ENCODE results near the gene P2RY6. TPM values are rescaled to one million over a fixed set of nuclear protein-coding genes. Genes with fewer than 3 reads are reported as not detected.

P2RY6 gene
- total RNA-seq, 2 experiments from 2014 or later = not detected

GRCh38 chr11:73308003-73308960 lies 36.1 kb downstream of the P2RY6 start, which contains the start of gene ARHGEF17:
ARHGEF17 (plus strand) TSS chr11:73308276; CDS start chr11:73308639, 363 bp downstream.
- no peaks in the 10 kb centered on the region for H3K36me3 Mint-ChIP-seq
- peak within 1 kb of the TSS; percentile 44 for H3K27ac Mint-ChIP-seq
- DNase-seq = peak; percentile 46
- H3K9me3 Mint-ChIP-seq (ENCODE audit: low read depth) = no peaks in the 10 kb centered on the region
- H3K4me1 Mint-ChIP-seq = peaks cover 6% of the 10 kb centered on the region
- peaks cover 31% of the 10 kb centered on the region for H3K27me3 Mint-ChIP-seq
- H3K4me3 Mint-ChIP-seq = peak within 1 kb of the TSS; percentile 74
- CTCF ChIA-PET = interaction anchor here (0.6 to 17.2 kb wide), 23 partner anchors 8 to 318 kb away, joined by 3 to 190 read pairs (median 4); no protein-coding TSS in a partner anchor
- peak; percentile 26 for ATAC-seq

- H3K4me3 Mint-ChIP-seq = no peak overlapping the region
- H3K27me3 Mint-ChIP-seq = peaks cover 28% of the 10 kb centered on the region
- no peaks in the 10 kb centered on the region for H3K9me3 Mint-ChIP-seq (ENCODE audit: low read depth)
- H3K36me3 Mint-ChIP-seq = no peaks in the 10 kb centered on the region
- H3K27ac Mint-ChIP-seq = no peak overlapping the region
- ATAC-seq (no peak), DNase-seq (no peak)
- CTCF ChIA-PET = interaction anchor here (0.8 to 17.2 kb wide), 10 partner anchors 9 to 56 kb away, joined by 3 to 190 read pairs (median 4); no protein-coding TSS in a partner anchor
- peaks cover 15% of the 10 kb centered on the region for H3K4me1 Mint-ChIP-seq
These were observed 37.1 kb downstream of the P2RY6 start for GRCh38 chr11:73308961-73309919.

DNA sequence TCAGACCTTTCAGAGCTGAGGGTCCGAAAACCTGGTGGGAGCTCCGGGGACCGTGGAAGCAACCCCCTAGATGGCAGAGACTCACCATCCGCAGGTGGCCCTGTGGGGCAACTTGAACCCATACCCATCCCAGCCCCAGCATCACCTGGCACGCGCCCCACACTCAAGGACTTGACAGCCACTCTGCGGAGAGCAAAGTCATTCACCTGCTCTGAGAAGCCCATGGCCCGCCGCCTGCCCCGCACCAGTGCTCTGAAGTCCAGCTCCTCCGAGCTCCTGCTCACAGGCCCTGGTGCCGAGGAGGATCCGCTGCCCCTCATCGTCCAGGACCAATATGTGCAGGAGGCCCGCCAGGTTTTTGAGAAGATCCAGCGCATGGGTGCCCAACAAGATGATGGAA lies 37.9 kb downstream of the P2RY6 start:
- Mint-ChIP-seq H3K27ac (no peak overlapping the region), H3K9me3 (ENCODE audit: low read depth) (no peaks in the 10 kb centered on the region), H3K4me1 (peaks cover 22% of the 10 kb centered on the region), H3K27me3 (peaks cover 24% of the 10 kb centered on the region), H3K36me3 (no peaks in the 10 kb centered on the region), H3K4me3 (no peak overlapping the region)
- no peak for ATAC-seq
- DNase-seq = no peak
- CTCF ChIA-PET = interaction anchor here (4.4 to 17.2 kb wide), 3 partner anchors 14 to 39 kb away, joined by 34 to 190 read pairs (median 41); no protein-coding TSS in a partner anchor

- Mint-ChIP-seq H3K36me3 (no peaks in the 10 kb centered on the region), H3K4me1 (peaks cover 22% of the 10 kb centered on the region), H3K9me3 (ENCODE audit: low read depth) (no peaks in the 10 kb centered on the region), H3K27ac (no peak overlapping the region), H3K4me3 (no peak overlapping the region), H3K27me3 (peaks cover 19% of the 10 kb centered on the region)
- DNase-seq (no peak), ATAC-seq (no peak)
- CTCF ChIA-PET = interaction anchor here (17.2 kb wide), 1 partner anchor 25 kb away, joined by 190 read pairs; no protein-coding TSS in a partner anchor
These were observed 38.7 kb downstream of the P2RY6 start for GRCh38 chr11:73310661-73311393.

DNA sequence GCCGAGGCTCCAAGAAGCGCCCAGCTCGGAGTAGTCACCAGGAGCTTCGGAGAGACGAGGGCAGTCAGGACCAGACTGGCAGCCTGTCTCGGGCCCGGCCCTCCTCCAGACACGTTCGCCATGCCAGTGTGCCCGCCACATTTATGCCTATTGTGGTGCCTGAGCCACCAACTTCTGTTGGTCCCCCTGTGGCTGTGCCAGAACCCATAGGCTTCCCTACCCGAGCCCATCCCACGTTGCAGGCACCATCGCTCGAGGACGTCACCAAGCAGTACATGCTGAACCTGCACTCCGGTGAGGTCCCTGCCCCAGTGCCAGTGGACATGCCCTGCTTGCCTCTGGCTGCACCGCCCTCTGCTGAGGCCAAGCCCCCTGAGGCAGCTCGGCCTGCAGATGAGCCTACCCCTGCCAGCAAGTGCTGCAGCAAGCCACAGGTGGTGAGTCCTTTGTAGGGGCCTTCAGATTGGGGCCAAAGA lies 39.3 kb downstream of the P2RY6 start:
- CTCF ChIA-PET = interaction anchor here (17.2 kb wide), 1 partner anchor 24 kb away, joined by 190 read pairs; no protein-coding TSS in a partner anchor
- ATAC-seq (no peak), DNase-seq (no peak)
- Mint-ChIP-seq H3K4me1 (peaks cover 22% of the 10 kb centered on the region), H3K36me3 (no peaks in the 10 kb centered on the region), H3K9me3 (ENCODE audit: low read depth) (no peaks in the 10 kb centered on the region), H3K4me3 (no peak overlapping the region), H3K27me3 (peaks cover 19% of the 10 kb centered on the region), H3K27ac (no peak overlapping the region)

GRCh38 chr11:73312036-73312435 lies 39.9 kb downstream of the P2RY6 start:
- H3K4me3 Mint-ChIP-seq = no peak overlapping the region
- ATAC-seq = no peak
- no peaks in the 10 kb centered on the region for H3K36me3 Mint-ChIP-seq
- no peaks in the 10 kb centered on the region for H3K9me3 Mint-ChIP-seq (ENCODE audit: low read depth)
- H3K4me1 Mint-ChIP-seq = peaks cover 19% of the 10 kb centered on the region
- DNase-seq = no peak
- no peak overlapping the region for H3K27ac Mint-ChIP-seq
- CTCF ChIA-PET = interaction anchor here (17.2 kb wide), 1 partner anchor 24 kb away, joined by 190 read pairs; no protein-coding TSS in a partner anchor
- H3K27me3 Mint-ChIP-seq = peaks cover 16% of the 10 kb centered on the region

GRCh38 chr11:73312851-73313327 lies 40.8 kb downstream of the P2RY6 start:
- H3K9me3 Mint-ChIP-seq (ENCODE audit: low read depth) = no peaks in the 10 kb centered on the region
- CTCF ChIA-PET = interaction anchor here (0.6 to 17.2 kb wide), 7 partner anchors 8 to 38 kb away, joined by 3 to 190 read pairs (median 4); no protein-coding TSS in a partner anchor
- no peak overlapping the region for H3K27ac Mint-ChIP-seq
- H3K4me3 Mint-ChIP-seq = no peak overlapping the region
- peaks cover 13% of the 10 kb centered on the region for H3K27me3 Mint-ChIP-seq
- H3K4me1 Mint-ChIP-seq = peaks cover 16% of the 10 kb centered on the region
- ATAC-seq (no peak), DNase-seq (no peak)
- H3K36me3 Mint-ChIP-seq = no peaks in the 10 kb centered on the region

GRCh38 chr11:73313652-73314051 lies 41.5 kb downstream of the P2RY6 start:
- peak; percentile 52 for ATAC-seq
- H3K36me3 Mint-ChIP-seq = no peaks in the 10 kb centered on the region
- H3K9me3 Mint-ChIP-seq (ENCODE audit: low read depth) = no peaks in the 10 kb centered on the region
- no peak overlapping the region for H3K4me3 Mint-ChIP-seq
- H3K4me1 Mint-ChIP-seq = peaks cover 16% of the 10 kb centered on the region
- CTCF ChIA-PET = interaction anchor here (0.6 to 17.2 kb wide), 9 partner anchors 9 to 37 kb away, joined by 3 to 190 read pairs (median 6); no protein-coding TSS in a partner anchor
- peaks cover 13% of the 10 kb centered on the region for H3K27me3 Mint-ChIP-seq
- no peak for DNase-seq
- no peak overlapping the region for H3K27ac Mint-ChIP-seq

DNA sequence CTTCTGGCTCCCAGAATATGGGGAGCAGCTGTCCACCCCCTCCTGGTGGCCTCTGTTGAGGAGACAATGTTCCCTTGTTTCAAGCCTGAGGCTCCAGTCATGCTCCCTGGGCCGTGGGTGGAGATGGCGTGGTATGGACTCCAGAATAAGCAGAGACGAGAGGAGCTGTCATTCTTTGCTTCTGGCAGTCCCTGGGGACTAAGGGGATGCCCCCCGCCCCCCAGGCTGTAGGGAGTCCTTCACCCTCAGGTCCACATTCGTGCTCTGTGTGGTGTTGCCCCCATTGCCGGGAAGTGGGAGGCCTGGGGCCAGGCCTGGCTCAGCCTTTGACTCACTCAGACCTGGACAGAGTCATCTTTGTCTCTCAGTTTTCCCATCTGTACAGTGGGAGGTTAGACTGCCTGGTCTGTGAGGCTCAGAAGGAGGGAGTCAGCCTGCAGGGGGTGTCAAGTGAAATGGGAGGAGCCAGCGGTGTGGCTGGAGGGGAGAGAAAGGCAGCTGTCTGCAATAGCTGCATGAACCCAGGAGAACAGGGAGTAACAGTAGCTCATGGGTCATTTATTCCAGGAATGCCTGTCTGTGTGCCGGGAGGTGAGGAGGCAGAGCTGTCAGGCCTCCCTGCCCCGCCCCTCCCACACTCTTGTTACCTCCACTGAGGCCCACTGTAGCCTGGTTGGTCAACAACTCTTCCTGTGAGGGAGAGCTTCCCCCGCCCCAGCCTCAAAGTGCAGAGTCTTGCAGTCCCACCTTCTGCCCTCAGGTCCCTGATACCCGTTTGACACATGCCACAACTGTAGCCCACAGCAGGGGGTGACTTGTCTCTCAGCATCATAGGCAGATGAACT lies 42.2 kb downstream of the P2RY6 start:
- Mint-ChIP-seq H3K27me3 (peaks cover 13% of the 10 kb centered on the region), H3K27ac (no peak overlapping the region), H3K4me1 (peaks cover 16% of the 10 kb centered on the region), H3K9me3 (ENCODE audit: low read depth) (no peaks in the 10 kb centered on the region), H3K4me3 (no peak overlapping the region), H3K36me3 (no peaks in the 10 kb centered on the region)
- CTCF ChIA-PET = interaction anchor here (0.9 to 17.2 kb wide), 7 partner anchors 12 to 37 kb away, joined by 4 to 190 read pairs (median 6); no protein-coding TSS in a partner anchor
- ATAC-seq = peak; percentile 12
- no peak for DNase-seq

- no peaks in the 10 kb centered on the region for H3K36me3 Mint-ChIP-seq
- CTCF ChIA-PET = interaction anchor here (2.1 to 17.2 kb wide), 3 partner anchors 18 to 21 kb away, joined by 8 to 190 read pairs (median 10); no protein-coding TSS in a partner anchor
- no peak overlapping the region for H3K4me3 Mint-ChIP-seq
- H3K27ac Mint-ChIP-seq = no peak overlapping the region
- DNase-seq (no peak), ATAC-seq (no peak)
- peaks cover 3% of the 10 kb centered on the region for H3K27me3 Mint-ChIP-seq
- no peaks in the 10 kb centered on the region for H3K9me3 Mint-ChIP-seq (ENCODE audit: low read depth)
- peaks cover 16% of the 10 kb centered on the region for H3K4me1 Mint-ChIP-seq
These were observed 43.3 kb downstream of the P2RY6 start for GRCh38 chr11:73315293-73316020.

GRCh38 chr11:73316422-73316821 lies 44.3 kb downstream of the P2RY6 start:
- Mint-ChIP-seq H3K36me3 (no peaks in the 10 kb centered on the region), H3K4me3 (no peak overlapping the region), H3K27ac (no peak overlapping the region), H3K4me1 (peaks cover 16% of the 10 kb centered on the region), H3K9me3 (ENCODE audit: low read depth) (no peaks in the 10 kb centered on the region), H3K27me3 (peaks cover 3% of the 10 kb centered on the region)
- CTCF ChIA-PET = interaction anchor here (17.2 kb wide), 1 partner anchor 19 kb away, joined by 190 read pairs; no protein-coding TSS in a partner anchor
- no peak for DNase-seq
- ATAC-seq = no peak

Measured in activated CD8-positive, alpha-beta memory T cell treated with anti-CD3 and anti-CD28 coated beads, Interleukin-2, amount 10 ng/mL, durations not matched to agents 7 days and 5 days (primary cell).